ENCODE data around the gene SUOX.
"Not testable (repeated sequence)": the region's sequence is repeated elsewhere in the genome, so short reads cannot be mapped to it uniquely, and the experiment has no call there.

SUOX gene

GRCh38 chr12:55983232-55983842 lies 13.7 kb upstream of the SUOX start:
- no peak for DNase-seq

- no peak for DNase-seq
These were observed 12.2 kb upstream of the SUOX start for GRCh38 chr12:55984861-55985260.

GRCh38 chr12:55985341-55985740 lies 11.7 kb upstream of the SUOX start:
- DNase-seq, result no peak

GRCh38 chr12:55985976-55986375 lies 11.1 kb upstream of the SUOX start:
- not testable (repeated sequence) for DNase-seq

GRCh38 chr12:55991110-55991509 lies 6.0 kb upstream of the SUOX start:
- no peak for DNase-seq

GRCh38 chr12:55993230-55993853 lies 3.7 kb upstream of the SUOX start:
- DNase-seq, result no peak

- no peak for DNase-seq
These were observed 1.7 kb upstream of the SUOX start for GRCh38 chr12:55995366-55995765.

GRCh38 chr12:55996201-55996714 lies 818 bp upstream of the SUOX start:
- peak; percentile 25 to 42 (median 40) for DNase-seq

GRCh38 chr12:55997535-55997859 lies 421 bp downstream of the SUOX start:
- DNase-seq, result no peak

GRCh38 chr12:55999522-55999921 lies 2.4 kb downstream of the SUOX start:
- peak in 1 of 4 experiments; percentile 7 for DNase-seq

- DNase-seq, result not testable (repeated sequence)
These were observed 3.0 kb downstream of the SUOX start for GRCh38 chr12:55999999-56000540.

- no peak for DNase-seq
These were observed 4.5 kb downstream of the SUOX start for GRCh38 chr12:56001487-56002100.

- not testable (repeated sequence) for DNase-seq
These were observed 6.3 kb downstream of the SUOX start for GRCh38 chr12:56003376-56003775.

GRCh38 chr12:56004211-56004610 lies 7.1 kb downstream of the SUOX start:
- no peak for DNase-seq

- DNase-seq, result peak; percentile 51 to 56 (median 55)
These were observed 10.8 kb downstream of the SUOX start for GRCh38 chr12:56007564-56008559.

GRCh38 chr12:56010111-56010570 lies 13.1 kb downstream of the SUOX start:
- DNase-seq, result no peak

GRCh38 chr12:56011509-56012090 lies 14.5 kb downstream of the SUOX start:
- no peak for DNase-seq

GRCh38 chr12:56013482-56013881 lies 16.4 kb downstream of the SUOX start:
- DNase-seq, result no peak

- no peak for DNase-seq
These were observed 17.1 kb downstream of the SUOX start for GRCh38 chr12:56014205-56014604.

- no peak for DNase-seq
These were observed 20.1 kb downstream of the SUOX start for GRCh38 chr12:56017181-56017580.

GRCh38 chr12:56018356-56018755 lies 21.3 kb downstream of the SUOX start:
- DNase-seq, result no peak
